Transverse colon (tissue), 4 donors: Measurements from ENCODE around the gene ERC2.

ENCODE experiments used
- EP300 ChIP-seq: sonication (generic); formaldehyde crosslinking; IDR thresholded peaks from one replicate; pipeline ENCODE4 v1.6.1; 2017; ENCODE audit warnings: antibody characterized with exemption, low read depth
- POLR2A ChIP-seq: fragments of 450-650 bp; IDR thresholded peaks from one replicate; pipeline ENCODE4 v1.6.1; 2016; ENCODE audit warnings: antibody characterized with exemption, mild to moderate bottlenecking, moderate library complexity
- POLR2AphosphoS5 ChIP-seq, 3 donors: sonication (generic); formaldehyde crosslinking; IDR thresholded peaks; one replicate each; pipeline ENCODE4 v1.6.1; 2016; ENCODE audit warnings: antibody characterized with exemption in 3 of 3
- TF ChIP-seq, protein P1 (sequence below), 5 experiments: fragments of 200-600 bp in 3 of 5; fragments of 450-650 bp in 2 of 5; sonication (generic) in 3 of 5; IDR thresholded peaks; 1 replicate in 2 of 5; 2 replicates in 3 of 5; pipeline ENCODE4 v1.5.1; 2016 to 2017; ENCODE audit warnings: antibody characterized with exemption in 5 of 5, inconsistent platforms in 3 of 5, mild to moderate bottlenecking in 2 of 5, moderate library complexity in 1 of 5

DNA sequence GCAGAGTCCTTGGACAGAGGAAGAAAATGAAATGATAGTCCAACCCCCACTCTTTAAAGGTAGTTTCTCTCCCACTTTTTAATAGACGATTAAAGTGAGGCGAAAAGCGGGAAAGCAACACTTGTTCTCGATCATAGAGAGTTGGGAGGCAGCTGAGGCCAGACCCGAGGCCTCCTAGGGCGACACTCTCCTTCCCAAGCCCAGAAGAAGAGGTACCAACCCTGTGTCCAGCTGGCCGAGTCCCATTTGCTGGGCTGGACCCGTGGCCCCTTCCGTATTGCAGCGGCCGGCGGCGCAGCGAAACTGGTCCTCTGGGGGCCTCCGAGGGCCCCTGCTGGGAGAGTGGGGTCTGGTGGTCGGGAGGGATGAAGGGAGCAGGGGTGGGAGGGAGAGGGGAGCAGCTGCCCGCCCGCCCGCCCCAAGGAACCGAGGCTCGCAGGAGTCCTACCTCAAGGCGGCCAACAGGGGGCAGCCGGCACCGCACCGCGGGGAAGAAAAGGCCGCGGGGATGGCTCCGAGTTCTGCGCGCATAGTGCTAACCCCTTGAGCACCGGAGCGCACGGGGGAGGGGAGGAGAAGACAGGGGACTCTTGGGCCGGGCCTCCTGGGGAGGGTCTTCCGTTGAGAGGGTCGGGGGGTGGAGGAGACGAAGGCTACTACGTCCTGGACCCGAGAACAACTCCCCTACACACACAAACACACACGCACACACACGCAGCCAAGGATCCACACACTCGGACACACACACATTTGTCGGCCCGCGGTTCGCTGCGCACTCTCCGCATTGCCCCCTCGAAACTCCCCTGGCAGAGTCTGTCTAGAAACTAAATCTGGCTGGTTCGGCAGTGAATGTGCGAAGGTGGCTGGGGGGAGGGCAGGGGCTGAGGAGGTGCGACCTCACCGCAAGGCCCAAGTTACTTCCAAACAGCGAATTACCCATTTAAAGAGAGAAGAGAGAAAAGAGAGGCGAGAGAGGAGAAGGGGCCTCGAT is 983.2 kb downstream of the ERC2 start:
- TF ChIP-seq, protein P1, sequence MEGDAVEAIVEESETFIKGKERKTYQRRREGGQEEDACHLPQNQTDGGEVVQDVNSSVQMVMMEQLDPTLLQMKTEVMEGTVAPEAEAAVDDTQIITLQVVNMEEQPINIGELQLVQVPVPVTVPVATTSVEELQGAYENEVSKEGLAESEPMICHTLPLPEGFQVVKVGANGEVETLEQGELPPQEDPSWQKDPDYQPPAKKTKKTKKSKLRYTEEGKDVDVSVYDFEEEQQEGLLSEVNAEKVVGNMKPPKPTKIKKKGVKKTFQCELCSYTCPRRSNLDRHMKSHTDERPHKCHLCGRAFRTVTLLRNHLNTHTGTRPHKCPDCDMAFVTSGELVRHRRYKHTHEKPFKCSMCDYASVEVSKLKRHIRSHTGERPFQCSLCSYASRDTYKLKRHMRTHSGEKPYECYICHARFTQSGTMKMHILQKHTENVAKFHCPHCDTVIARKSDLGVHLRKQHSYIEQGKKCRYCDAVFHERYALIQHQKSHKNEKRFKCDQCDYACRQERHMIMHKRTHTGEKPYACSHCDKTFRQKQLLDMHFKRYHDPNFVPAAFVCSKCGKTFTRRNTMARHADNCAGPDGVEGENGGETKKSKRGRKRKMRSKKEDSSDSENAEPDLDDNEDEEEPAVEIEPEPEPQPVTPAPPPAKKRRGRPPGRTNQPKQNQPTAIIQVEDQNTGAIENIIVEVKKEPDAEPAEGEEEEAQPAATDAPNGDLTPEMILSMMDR (IDR thresholded peaks at IDR 0.05) = peak; percentile 52 to 90 (median 87)
- TF ChIP-seq POLR2AphosphoS5 (IDR thresholded peaks at IDR 0.05) = no peak
- no peak for TF ChIP-seq POLR2A
- no peak for TF ChIP-seq EP300
